IPS DF 6.9 (cell line): ENCODE results near the gene DENND4C.

Source experiments
- DNase-seq: peaks from one replicate; pipeline ENCODE4 v3.0.0-alpha.2; 2013; ENCODE audit warnings: low read depth, low spot score
- H3K27ac ChIP-seq: one replicate; pipeline ENCODE4 v1.5.1; 2013; ENCODE audit warnings: low read length, control low read depth
- H3K27me3 ChIP-seq: 2 replicates; pipeline ENCODE4 v1.6.1; 2013; ENCODE audit warnings: mild to moderate bottlenecking, low read length; ENCODE audit not compliant: control insufficient read depth, insufficient read depth
- H3K36me3 ChIP-seq: 2 replicates; pipeline ENCODE4 v1.6.1; 2013; ENCODE audit warnings: low read length; ENCODE audit not compliant: control insufficient read depth, insufficient read depth
- H3K4me1 ChIP-seq: 2 replicates; pipeline ENCODE4 v1.6.1; 2013; ENCODE audit warnings: low read length; ENCODE audit not compliant: control insufficient read depth, insufficient read depth
- H3K4me3 ChIP-seq: 2 replicates; pipeline ENCODE4 v1.5.1; 2013; ENCODE audit warnings: mild to moderate bottlenecking, low read length
- H3K9me3 ChIP-seq: 2 replicates; pipeline ENCODE4 v1.6.1; 2013; ENCODE audit warnings: low read length, inconsistent platforms; ENCODE audit not compliant: control insufficient read depth, insufficient read depth
- WGBS: extraction: QIAGEN DNeasy Blood & Tissue Kit; methylation state at CpG from one replicate; pipeline ENCODE4 v1.1.7; 2013; ENCODE audit warnings: mixed read lengths, missing lambda C conversion rate; ENCODE audit not compliant: insufficient read length, insufficient coverage; 5-methylcytosine and 5-hydroxymethylcytosine counted together

DENND4C gene

DNA sequence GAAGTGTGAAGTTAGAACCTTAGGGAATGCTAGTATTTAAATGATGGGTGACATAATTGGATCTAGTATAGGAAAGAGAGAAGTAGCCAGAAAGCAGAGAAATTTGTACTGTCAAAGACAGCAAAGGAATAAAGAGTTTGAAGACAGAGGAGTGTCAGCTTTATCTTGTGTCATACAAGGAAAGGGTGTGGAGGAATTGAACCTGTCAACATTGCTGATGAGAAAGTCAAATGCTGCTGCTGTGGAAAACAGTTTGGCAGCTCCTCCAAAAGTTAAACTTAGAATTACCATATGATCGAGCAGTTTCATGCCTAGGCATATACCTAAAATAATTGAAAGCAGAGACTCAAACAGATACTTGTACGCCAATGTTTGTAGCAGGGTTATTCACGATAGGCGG, 63.7 kb downstream of the DENND4C start:
- no peak for DNase-seq
- Histone ChIP-seq H3K36me3 (no peaks in the 10 kb centered on the region; the same call in 1 of the 2 replicates), H3K27ac (no peak overlapping the region), H3K4me1 (no peaks in the 10 kb centered on the region), H3K9me3 (no peaks in the 10 kb centered on the region), H3K4me3 (no peak overlapping the region), H3K27me3 (no peaks in the 10 kb centered on the region)
- no CpG with 5 or more reads among the region's 4 CpGs for WGBS

DNA sequence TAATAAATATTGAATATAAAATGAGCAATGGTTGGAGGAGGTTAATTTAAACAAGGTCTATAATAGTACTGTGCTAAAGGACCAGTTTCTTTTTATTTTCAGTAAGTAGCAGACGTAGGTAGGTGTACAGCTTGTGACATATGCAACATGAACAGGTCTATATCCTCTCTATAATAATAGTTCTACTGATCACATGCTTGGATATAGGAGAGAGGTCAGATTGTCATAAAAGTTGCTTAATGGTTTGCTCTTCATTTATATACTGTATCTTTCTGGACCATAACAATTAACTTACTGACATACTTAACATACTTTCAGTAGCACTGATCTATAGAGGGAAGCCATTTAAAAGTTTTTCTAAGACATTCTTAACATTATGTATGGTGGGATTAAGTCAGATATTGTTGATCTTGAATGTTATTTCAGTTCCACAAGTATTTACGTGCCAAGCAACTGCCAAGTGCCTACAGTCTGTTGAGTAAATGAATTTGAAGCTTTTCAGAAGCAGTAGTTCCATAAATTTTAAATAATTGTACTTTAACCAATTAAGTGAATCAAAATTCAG, 68.0 kb downstream of the DENND4C start:
- no peak for DNase-seq
- H3K4me1 ChIP-seq: no peaks in the 10 kb centered on the region
- H3K27me3 ChIP-seq: no peaks in the 10 kb centered on the region
- H3K9me3 ChIP-seq: no peaks in the 10 kb centered on the region
- WGBS: no CpG with 5 or more reads among the region's 2 CpGs
- no peak overlapping the region for H3K27ac ChIP-seq
- no peak overlapping the region for H3K4me3 ChIP-seq
- H3K36me3 ChIP-seq: no peaks in the 10 kb centered on the region; the same call in 1 of the 2 replicates

DNA sequence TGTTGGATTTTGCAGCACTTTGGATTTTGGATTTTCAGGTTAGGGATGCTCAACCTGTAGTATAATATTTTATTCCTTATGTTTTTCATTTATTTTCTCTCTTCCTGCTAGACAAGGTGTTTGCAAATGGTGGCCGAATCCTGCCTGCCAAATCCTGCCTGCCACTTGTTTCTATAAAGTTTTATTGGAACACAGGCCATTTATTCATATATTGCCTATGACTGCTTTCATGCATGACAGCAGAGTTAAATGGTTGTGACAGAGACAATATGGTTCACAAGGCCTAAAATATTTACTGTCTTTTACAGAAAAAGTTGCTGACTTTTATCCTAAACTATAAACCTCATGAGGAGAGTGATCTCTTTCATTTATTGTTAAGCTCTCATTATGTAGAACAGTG, 72.7 kb downstream of the DENND4C start:
- Histone ChIP-seq H3K4me3 (no peak overlapping the region), H3K27me3 (no peaks in the 10 kb centered on the region), H3K27ac (no peak overlapping the region), H3K9me3 (no peaks in the 10 kb centered on the region), H3K4me1 (no peaks in the 10 kb centered on the region), H3K36me3 (no peaks in the 10 kb centered on the region)
- DNase-seq: no peak
- WGBS: no CpG with 5 or more reads among the region's 1 CpG

DNA sequence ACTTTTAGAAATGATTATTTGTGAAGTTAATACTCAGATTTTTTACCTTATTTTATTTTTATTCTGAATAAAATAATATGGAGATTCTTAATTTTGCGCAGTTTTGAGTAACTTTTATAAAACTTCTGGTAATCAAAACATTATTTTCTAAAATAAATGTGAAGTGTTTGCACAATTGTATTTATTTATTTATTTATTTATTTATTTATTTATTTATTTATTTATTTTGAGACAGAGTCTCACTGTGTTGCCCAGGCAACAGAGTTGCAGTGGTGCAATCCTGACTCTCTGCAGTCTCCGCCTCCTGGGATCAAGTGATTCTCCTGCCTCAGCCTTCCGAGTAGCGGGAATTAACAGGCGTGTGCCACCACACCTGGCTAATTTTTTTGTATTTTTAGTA, 76.1 kb downstream of the DENND4C start:
- no peak for DNase-seq
- Histone ChIP-seq H3K36me3 (no peaks in the 10 kb centered on the region), H3K4me1 (no peaks in the 10 kb centered on the region), H3K27ac (no peak overlapping the region), H3K9me3 (no peaks in the 10 kb centered on the region), H3K27me3 (no peaks in the 10 kb centered on the region), H3K4me3 (no peak overlapping the region)
- WGBS: no CpG with 5 or more reads among the region's 5 CpGs

DNA sequence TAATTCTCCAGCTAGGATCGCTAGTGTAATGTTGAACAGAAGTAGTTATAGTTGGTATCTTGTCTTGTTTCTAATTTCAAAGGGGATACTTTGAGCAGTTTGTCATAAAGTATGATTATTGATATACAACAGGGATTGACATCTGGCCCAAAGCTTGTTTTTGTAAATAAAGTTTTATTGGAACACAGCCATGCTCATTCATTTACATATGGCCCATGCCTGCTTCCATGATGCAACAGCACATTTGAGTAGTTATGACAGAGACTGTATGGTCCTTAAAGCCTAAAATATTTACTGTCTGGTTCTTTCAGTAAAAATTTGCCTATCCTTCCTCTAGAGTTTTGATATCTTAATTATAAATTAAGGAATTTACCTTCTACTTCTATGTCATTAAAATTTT, 79.8 kb downstream of the DENND4C start:
- no peaks in the 10 kb centered on the region for H3K9me3 ChIP-seq
- DNase-seq: no peak
- H3K27me3 ChIP-seq: no peaks in the 10 kb centered on the region
- H3K4me1 ChIP-seq: no peaks in the 10 kb centered on the region
- WGBS: no CpG with 5 or more reads among the region's 1 CpG
- H3K36me3 ChIP-seq: no peaks in the 10 kb centered on the region
- H3K4me3 ChIP-seq: no peak overlapping the region
- H3K27ac ChIP-seq: no peak overlapping the region

DNA sequence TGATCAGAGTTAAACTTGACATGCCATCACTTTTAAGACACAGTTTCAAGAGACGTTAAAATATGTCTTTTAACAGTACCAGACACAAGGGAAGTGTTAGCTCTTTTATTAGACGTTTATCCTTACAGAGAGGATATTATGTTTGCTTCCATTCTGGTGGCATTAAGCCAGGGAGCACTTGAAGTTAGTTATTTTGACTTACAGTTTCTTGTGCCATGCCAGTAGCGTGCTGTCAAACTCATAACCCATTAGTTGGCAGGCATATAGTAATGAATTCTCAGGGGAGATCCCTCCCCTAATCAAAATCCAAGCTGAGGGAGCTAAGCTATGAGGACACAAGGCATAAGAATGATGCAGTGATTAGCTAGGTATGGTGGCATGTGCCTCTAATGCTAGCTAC, 83.1 kb downstream of the DENND4C start:
- H3K27ac ChIP-seq: no peak overlapping the region
- no peaks in the 10 kb centered on the region for H3K9me3 ChIP-seq
- no peaks in the 10 kb centered on the region for H3K4me1 ChIP-seq
- no CpG with 5 or more reads among the region's 3 CpGs for whole genome bisulfite sequencing
- no peaks in the 10 kb centered on the region for H3K36me3 ChIP-seq
- H3K4me3 ChIP-seq: no peak overlapping the region
- no peaks in the 10 kb centered on the region for H3K27me3 ChIP-seq
- no peak for DNase-seq

DNA sequence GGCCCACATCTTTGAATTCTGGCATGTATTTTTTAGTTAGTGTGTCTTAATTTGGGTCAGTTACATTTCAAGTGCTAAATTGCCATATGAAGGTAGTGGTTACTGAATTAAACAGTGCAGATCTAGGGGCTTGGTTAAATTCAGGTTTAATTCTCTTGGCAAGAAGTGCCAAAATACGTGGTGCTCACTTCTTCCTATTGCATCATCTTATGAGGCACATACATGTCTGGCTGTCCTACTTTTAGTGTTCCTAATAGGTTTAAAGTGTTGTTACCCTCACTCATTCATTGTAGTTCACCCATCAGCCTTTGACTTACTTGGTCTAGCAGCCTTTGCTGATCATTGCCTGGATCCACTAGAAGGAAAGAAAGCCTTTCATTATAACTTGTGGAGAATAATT, 90.0 kb downstream of the DENND4C start:
- H3K27me3 ChIP-seq: no peaks in the 10 kb centered on the region
- no peak overlapping the region for H3K4me3 ChIP-seq
- H3K27ac ChIP-seq: no peak overlapping the region
- no peaks in the 10 kb centered on the region for H3K4me1 ChIP-seq
- no peaks in the 10 kb centered on the region for H3K36me3 ChIP-seq
- WGBS: no CpG with 5 or more reads among the region's 1 CpG
- H3K9me3 ChIP-seq: no peaks in the 10 kb centered on the region
- DNase-seq: no peak

GRCh38 chr9:19331877-19332276, 101.4 kb downstream of the DENND4C start:
- Histone ChIP-seq H3K4me1 (no peaks in the 10 kb centered on the region), H3K4me3 (no peak overlapping the region), H3K9me3 (no peaks in the 10 kb centered on the region), H3K27ac (no peak overlapping the region), H3K36me3 (no peaks in the 10 kb centered on the region), H3K27me3 (no peaks in the 10 kb centered on the region)
- no CpG with 5 or more reads among the region's 2 CpGs for WGBS
- DNase-seq: no peak

DNA sequence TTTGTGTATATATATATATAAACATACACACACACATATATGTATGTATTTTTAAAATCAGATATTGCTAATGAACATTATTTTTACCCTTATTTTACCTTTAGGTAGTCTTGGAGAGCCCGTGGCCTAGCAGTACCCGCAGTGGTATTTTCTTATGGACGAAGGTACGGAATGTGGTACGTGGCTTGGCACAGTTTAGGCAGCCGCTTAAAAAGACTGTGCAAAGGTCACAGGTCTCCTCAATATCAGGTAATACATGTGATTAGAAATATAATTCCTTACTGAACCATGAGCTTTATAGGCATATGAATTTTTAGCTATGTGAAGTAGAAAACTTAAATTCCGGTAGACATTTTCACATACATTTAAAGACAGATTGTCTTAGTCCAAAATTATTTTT, 105.7 kb downstream of the DENND4C start:
- Histone ChIP-seq H3K27ac (no peak overlapping the region), H3K4me3 (no peak overlapping the region), H3K4me1 (no peaks in the 10 kb centered on the region), H3K27me3 (no peaks in the 10 kb centered on the region), H3K36me3 (no peaks in the 10 kb centered on the region), H3K9me3 (no peaks in the 10 kb centered on the region)
- WGBS: no CpG with 5 or more reads among the region's 7 CpGs
- DNase-seq: no peak

DNA sequence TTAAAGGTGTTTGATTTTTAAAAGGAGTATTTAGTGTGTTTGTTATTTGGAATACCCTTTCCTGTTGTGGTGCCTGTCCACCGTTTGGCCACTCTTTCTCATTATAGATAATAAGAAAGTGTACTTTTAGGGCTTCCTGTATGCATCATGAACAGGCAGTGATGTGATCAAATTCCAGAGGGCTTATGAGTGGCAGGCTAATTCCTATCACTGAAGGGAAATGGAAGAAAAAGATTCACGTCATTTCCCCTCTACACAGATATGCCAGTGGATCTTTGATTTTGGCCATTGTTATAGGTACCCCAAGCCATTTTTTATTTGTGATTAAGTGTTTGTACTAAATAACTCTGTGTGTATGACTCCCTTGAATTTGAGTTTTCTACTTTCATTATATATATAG, 112.5 kb downstream of the DENND4C start:
- peaks cover 2% of the 10 kb centered on the region; the same call in 1 of the 2 replicates for H3K36me3 ChIP-seq
- H3K4me3 ChIP-seq: no peak overlapping the region
- H3K27me3 ChIP-seq: no peaks in the 10 kb centered on the region
- no CpG with 5 or more reads among the region's 2 CpGs for WGBS
- DNase-seq: no peak
- H3K9me3 ChIP-seq: no peaks in the 10 kb centered on the region
- H3K27ac ChIP-seq: no peak overlapping the region
- no peaks in the 10 kb centered on the region for H3K4me1 ChIP-seq

- Histone ChIP-seq H3K27me3 (no peaks in the 10 kb centered on the region), H3K4me3 (no peak overlapping the region), H3K4me1 (no peaks in the 10 kb centered on the region), H3K36me3 (no peaks in the 10 kb centered on the region), H3K9me3 (no peaks in the 10 kb centered on the region), H3K27ac (no peak overlapping the region)
- WGBS: no CpG with 5 or more reads among the region's 3 CpGs
- no peak for DNase-seq
Measured at GRCh38 chr9:19358701-19359100, 128.2 kb downstream of the DENND4C start.
